A549 (cell line): ENCODE results near the gene ZNF581. TPM values are rescaled to one million over a fixed set of nuclear protein-coding genes. Genes with fewer than 3 reads are reported as not detected.

ENCODE experiments used
- ATAC-seq, 2 experiments: fragments of 200-7000 bp in 1 of 2; fragments of >200 bp in 1 of 2; cut with Nextera tagmentation in 1 of 2; cut with Tn5 transposase in 1 of 2; 3 replicates each; pipeline versions ENCODE4 v1.8.0 to v1.9.1; 2018 to 2020; ENCODE audit warnings: mild to moderate bottlenecking in 1 of 2, moderate library complexity in 1 of 2
- CTCF ChIA-PET: fragments of 300-600 bp; sonication (Branson Sonifier 250); formaldehyde crosslinking; extraction: SDS; loops from one replicate; lab custom pipeline; 2021; ENCODE audit warnings: antibody characterized with exemption, inconsistent platforms; lab: Yijun Ruan, JAX
- POLR2A ChIA-PET: fragments of 350-600 bp; formaldehyde crosslinking; extraction: SDS; loops from one replicate; lab custom pipeline; 2021; ENCODE audit warnings: antibody characterized with exemption, inconsistent platforms; lab: Yijun Ruan, JAX
- DNase-seq, 2 experiments: peaks; one replicate each; pipeline versions ENCODE4 v3.0.0 to v3.0.0-alpha.2; 2011 to 2016; ENCODE audit warnings: low read depth in 1 of 2, low spot score in 1 of 2
- FAIRE-seq: peaks from 2 replicates; lab custom pipeline; 2011; peaks lifted over from hg19 to GRCh38; lab: Jason Lieb, UNC
- H3K27ac ChIP-seq, 2 experiments: fragments of >200 bp; sonication (Bioruptor Twin); formaldehyde crosslinking; 3 replicates each; pipeline ENCODE4 v1.5.1; 2016 to 2017
- H3K4me1 ChIP-seq: fragments of >200 bp; sonication (Bioruptor Twin); formaldehyde crosslinking; 3 replicates; pipeline ENCODE4 v1.6.1; 2016
- H3K4me2 ChIP-seq: fragments of >200 bp; sonication (Bioruptor Twin); formaldehyde crosslinking; 3 replicates; pipeline ENCODE4 v1.6.1; 2016
- H3K4me3 ChIP-seq: fragments of >200 bp; sonication (Bioruptor Twin); formaldehyde crosslinking; 3 replicates; pipeline ENCODE4 v1.5.1; 2016
- H3K9me3 ChIP-seq: fragments of >200 bp; sonication (Bioruptor Twin); formaldehyde crosslinking; 3 replicates; pipeline ENCODE4 v1.6.1; 2016
- CBX8 ChIP-seq: fragments of 200-600 bp; sonication (generic); IDR thresholded peaks from 2 replicates; pipeline ENCODE4 v1.6.1; 2016
- CEBPB ChIP-seq, 2 experiments: fragments of >200 bp in 1 of 2; sonication (Bioruptor Twin) in 1 of 2; formaldehyde crosslinking in 1 of 2; IDR thresholded peaks; 2 replicates each; pipeline ENCODE4 v1.6.1; 2012 to 2016
- CHD2 ChIP-seq: fragments of 150-350 bp; IDR thresholded peaks from 2 replicates; pipeline ENCODE4 v1.6.1; 2014; ENCODE audit warnings: low read length; ENCODE audit not compliant: partially characterized antibody
- EHF ChIP-seq: fragments of 250-450 bp; sonication (Bioruptor Pico); IDR thresholded peaks from 2 replicates; pipeline ENCODE4 v1.5.0; 2020; ENCODE audit warnings: mild to moderate bottlenecking
- FOSL2 ChIP-seq, 2 experiments: fragments of 450-650 bp in 1 of 2; fragments of >200 bp in 1 of 2; sonication (Bioruptor Twin) in 1 of 2; formaldehyde crosslinking; IDR thresholded peaks; 2 replicates each; pipeline versions ENCODE4 v1.5.0 to v1.6.1; 2016 to 2020; ENCODE audit warnings: mild to moderate bottlenecking in 1 of 2, moderate library complexity in 1 of 2
- JUNB ChIP-seq: fragments of >200 bp; sonication (Bioruptor Twin); formaldehyde crosslinking; IDR thresholded peaks from 2 replicates; pipeline ENCODE4 v1.6.1; 2016
- NR3C1 ChIP-seq: fragments of >200 bp; sonication (Bioruptor Twin); formaldehyde crosslinking; IDR thresholded peaks from 3 replicates; pipeline ENCODE4 v1.6.1; 2017
- RFX5 ChIP-seq: fragments of 450-650 bp; IDR thresholded peaks from 2 replicates; pipeline ENCODE4 v1.7.1; 2014; ENCODE audit warnings: antibody characterized with exemption, mild to moderate bottlenecking, moderate library complexity
- SMC3 ChIP-seq: fragments of >200 bp; sonication (Bioruptor Twin); formaldehyde crosslinking; IDR thresholded peaks from 3 replicates; pipeline ENCODE4 v1.6.1; 2018; ENCODE audit warnings: inconsistent platforms
- ZSCAN20 ChIP-seq: fragments of 250-450 bp; sonication (Bioruptor Pico); IDR thresholded peaks from 2 replicates; pipeline ENCODE4 v1.8.0; 2022; ENCODE audit warnings: mild to moderate bottlenecking, moderate library complexity
- WGBS: methylation state at CpG from one replicate; pipeline ENCODE4 v1.1.6; 2017; ENCODE audit errors: missing lambda C conversion rate; 5-methylcytosine and 5-hydroxymethylcytosine counted together
- polyA plus RNA-seq, 4 experiments: library from polyadenylated mRNA; depleted of rRNA in 3 of 4; stranded (reverse); fragments of >200 nt; fragmentation: RNase III in 1 of 4; extraction: RNeasy Plus Mini Kit Qiagen cat#74134 plus additional on column Dnase treatment in 1 of 4; gene quantifications; 2 replicates in 3 of 4; 3 replicates in 1 of 4; pipeline ENCODE4 v1.2.3, GENCODE V29; 2011 to 2017
- TF ChIP-seq, protein P1 (sequence below): IDR thresholded peaks from 2 replicates; pipeline ENCODE4 v1.6.1; 2012
- TF ChIP-seq, protein P2 (sequence below): fragments of 250-450 bp; sonication (Bioruptor Pico); IDR thresholded peaks from 2 replicates; pipeline ENCODE4 v1.5.0; 2021; ENCODE audit warnings: mild to moderate bottlenecking, moderate library complexity, borderline replicate concordance
- TF ChIP-seq, protein P3 (sequence below): IDR thresholded peaks from 2 replicates; pipeline ENCODE4 v1.6.1; 2012; ENCODE audit warnings: low read depth, borderline replicate concordance

ZNF581 gene
- polyA plus RNA-seq, 2 of the 4 experiments (the other 2 are of a cell fraction): 13.9 to 24.9 TPM

DNA sequence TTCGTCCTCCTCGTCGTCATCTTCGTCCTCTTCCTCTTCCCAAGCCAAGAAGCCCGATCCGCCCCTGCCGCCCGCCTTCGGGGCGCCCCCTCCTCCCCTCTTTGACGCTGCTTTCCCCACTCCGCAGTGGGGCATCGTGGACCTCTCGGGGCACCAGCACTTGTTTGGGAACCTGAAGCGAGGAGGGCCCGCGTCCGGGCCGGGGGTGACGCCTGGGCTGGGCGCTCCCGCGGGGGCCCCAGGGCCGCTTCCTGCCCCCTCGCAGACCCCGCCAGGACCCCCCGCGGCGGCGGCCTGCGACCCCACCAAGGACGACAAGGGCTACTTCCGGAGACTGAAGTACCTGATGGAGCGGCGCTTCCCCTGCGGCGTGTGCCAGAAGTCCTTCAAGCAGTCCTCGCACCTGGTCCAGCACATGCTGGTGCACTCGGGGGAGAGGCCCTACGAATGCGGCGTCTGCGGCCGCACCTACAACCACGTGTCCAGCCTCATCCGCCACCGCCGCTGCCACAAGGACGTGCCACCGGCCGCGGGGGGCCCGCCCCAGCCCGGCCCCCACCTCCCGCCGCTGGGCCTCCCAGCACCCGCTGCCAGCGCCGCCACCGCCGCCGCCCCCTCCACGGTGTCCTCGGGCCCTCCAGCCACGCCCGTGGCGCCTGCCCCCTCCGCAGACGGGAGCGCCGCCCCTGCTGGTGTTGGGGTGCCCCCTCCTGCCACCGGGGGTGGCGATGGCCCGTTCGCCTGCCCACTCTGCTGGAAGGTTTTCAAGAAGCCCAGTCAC is 29.3 kb upstream of the ZNF581 start:
- no peak for TF ChIP-seq EHF (CRISPR knock-in tag)
- no peak for DNase-seq
- Histone ChIP-seq H3K4me1 (no peaks in the 10 kb centered on the region), H3K4me3 (no peak overlapping the region), H3K27ac (no peak overlapping the region), H3K4me2 (no peak overlapping the region), H3K9me3 (no peaks in the 10 kb centered on the region)
- CTCF ChIA-PET: interaction anchor here (1.5 to 2.3 kb wide), 2 partner anchors 8 to 17 kb away, joined by 8 to 13 read pairs; no protein-coding TSS in a partner anchor
- no peak for FAIRE-seq
- ATAC-seq: no peak
- WGBS: 92% methylated on average over 64 of the region's 75 CpGs
- POLR2A ChIA-PET: no interaction called here

DNA sequence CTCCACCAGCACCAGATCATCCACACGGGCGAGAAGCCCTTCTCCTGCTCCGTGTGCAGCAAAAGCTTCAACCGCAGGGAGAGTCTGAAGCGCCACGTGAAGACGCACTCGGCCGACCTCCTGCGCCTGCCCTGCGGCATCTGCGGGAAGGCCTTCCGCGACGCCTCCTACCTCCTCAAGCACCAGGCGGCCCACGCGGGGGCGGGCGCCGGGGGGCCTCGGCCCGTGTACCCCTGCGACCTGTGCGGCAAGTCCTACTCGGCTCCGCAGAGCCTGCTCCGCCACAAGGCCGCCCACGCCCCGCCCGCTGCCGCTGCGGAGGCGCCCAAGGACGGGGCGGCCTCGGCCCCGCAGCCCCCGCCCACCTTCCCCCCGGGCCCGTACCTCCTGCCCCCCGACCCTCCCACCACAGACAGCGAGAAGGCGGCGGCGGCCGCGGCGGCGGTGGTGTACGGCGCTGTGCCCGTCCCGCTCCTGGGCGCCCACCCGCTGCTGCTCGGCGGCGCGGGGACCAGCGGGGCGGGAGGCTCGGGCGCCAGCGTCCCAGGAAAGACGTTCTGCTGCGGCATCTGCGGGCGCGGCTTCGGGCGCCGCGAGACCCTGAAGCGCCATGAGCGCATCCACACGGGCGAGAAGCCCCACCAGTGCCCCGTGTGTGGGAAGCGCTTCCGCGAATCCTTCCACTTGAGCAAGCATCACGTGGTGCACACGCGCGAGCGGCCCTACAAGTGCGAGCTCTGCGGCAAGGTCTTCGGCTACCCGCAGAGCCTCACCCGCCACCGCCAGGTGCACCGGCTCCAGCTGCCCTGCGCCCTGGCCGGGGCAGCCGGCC is 28.5 kb upstream of the ZNF581 start:
- Histone ChIP-seq H3K4me3 (no peak overlapping the region), H3K4me1 (no peaks in the 10 kb centered on the region), H3K9me3 (no peaks in the 10 kb centered on the region), H3K4me2 (no peak overlapping the region), H3K27ac (no peak overlapping the region)
- 95% methylated on average over 83 of the region's 98 CpGs for WGBS
- ATAC-seq: no peak
- ChIA-PET POLR2A (no interaction called here), CTCF (interaction anchor here (1.1 to 24.9 kb wide), 6 partner anchors 8 to 147 kb away, joined by 3 to 363 read pairs (median 5); no protein-coding TSS in a partner anchor)
- TF ChIP-seq SMC3 (no peak), CBX8 (no peak)
- FAIRE-seq: no peak
- DNase-seq: no peak

DNA sequence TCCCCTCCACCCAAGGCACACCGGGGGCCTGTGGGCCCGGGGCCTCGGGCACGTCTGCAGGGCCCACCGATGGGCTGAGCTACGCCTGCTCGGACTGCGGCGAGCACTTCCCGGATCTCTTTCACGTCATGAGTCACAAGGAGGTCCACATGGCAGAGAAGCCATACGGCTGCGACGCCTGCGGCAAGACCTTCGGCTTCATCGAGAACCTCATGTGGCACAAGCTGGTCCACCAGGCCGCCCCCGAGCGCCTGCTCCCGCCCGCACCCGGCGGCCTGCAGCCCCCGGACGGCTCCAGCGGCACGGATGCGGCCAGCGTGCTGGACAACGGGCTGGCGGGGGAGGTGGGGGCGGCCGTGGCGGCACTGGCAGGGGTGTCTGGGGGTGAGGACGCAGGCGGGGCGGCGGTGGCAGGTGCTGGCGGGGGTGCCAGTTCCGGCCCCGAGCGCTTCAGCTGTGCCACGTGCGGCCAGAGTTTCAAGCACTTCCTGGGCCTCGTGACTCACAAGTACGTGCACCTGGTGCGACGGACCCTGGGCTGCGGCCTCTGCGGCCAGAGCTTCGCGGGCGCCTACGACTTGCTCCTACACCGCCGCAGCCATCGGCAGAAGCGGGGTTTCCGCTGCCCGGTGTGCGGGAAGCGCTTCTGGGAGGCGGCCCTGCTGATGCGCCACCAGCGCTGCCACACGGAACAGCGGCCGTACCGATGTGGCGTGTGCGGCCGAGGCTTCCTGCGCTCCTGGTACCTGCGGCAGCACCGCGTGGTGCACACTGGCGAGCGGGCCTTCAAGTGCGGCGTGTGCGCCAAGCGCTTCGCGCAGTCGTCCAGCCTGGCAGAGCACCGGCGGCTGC is 27.7 kb upstream of the ZNF581 start:
- DNase-seq: no peak
- Histone ChIP-seq H3K4me2 (no peak overlapping the region), H3K4me3 (no peak overlapping the region), H3K9me3 (no peaks in the 10 kb centered on the region), H3K4me1 (no peaks in the 10 kb centered on the region), H3K27ac (no peak overlapping the region)
- 97% methylated on average over 76 of the region's 88 CpGs for WGBS
- ChIA-PET POLR2A (no interaction called here), CTCF (interaction anchor here (1.1 to 24.9 kb wide), 6 partner anchors 9 to 148 kb away, joined by 3 to 363 read pairs (median 5); no protein-coding TSS in a partner anchor)
- ATAC-seq: no peak
- no peak for TF ChIP-seq JUNB
- TF ChIP-seq, protein P1, sequence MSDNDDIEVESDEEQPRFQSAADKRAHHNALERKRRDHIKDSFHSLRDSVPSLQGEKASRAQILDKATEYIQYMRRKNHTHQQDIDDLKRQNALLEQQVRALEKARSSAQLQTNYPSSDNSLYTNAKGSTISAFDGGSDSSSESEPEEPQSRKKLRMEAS: no peak
- TF ChIP-seq FOSL2 (IDR thresholded peaks at IDR 0.05): no peak
- TF ChIP-seq FOSL2 (CRISPR knock-in tag; IDR thresholded peaks at IDR 0.05): no peak
- TF ChIP-seq, protein P2, sequence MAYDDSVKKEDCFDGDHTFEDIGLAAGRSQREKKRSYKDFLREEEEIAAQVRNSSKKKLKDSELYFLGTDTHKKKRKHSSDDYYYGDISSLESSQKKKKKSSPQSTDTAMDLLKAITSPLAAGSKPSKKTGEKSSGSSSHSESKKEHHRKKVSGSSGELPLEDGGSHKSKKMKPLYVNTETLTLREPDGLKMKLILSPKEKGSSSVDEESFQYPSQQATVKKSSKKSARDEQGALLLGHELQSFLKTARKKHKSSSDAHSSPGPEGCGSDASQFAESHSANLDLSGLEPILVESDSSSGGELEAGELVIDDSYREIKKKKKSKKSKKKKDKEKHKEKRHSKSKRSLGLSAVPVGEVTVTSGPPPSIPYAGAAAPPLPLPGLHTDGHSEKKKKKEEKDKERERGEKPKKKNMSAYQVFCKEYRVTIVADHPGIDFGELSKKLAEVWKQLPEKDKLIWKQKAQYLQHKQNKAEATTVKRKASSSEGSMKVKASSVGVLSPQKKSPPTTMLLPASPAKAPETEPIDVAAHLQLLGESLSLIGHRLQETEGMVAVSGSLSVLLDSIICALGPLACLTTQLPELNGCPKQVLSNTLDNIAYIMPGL (CRISPR knock-in tag): no peak
- TF ChIP-seq CHD2: no peak
- TF ChIP-seq RFX5: no peak
- no peak for TF ChIP-seq CEBPB (IDR thresholded peaks at IDR 0.05)
- TF ChIP-seq, protein P3, sequence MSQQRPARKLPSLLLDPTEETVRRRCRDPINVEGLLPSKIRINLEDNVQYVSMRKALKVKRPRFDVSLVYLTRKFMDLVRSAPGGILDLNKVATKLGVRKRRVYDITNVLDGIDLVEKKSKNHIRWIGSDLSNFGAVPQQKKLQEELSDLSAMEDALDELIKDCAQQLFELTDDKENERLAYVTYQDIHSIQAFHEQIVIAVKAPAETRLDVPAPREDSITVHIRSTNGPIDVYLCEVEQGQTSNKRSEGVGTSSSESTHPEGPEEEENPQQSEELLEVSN: no peak
- no peak for TF ChIP-seq ZSCAN20 (CRISPR knock-in tag)
- no peak for TF ChIP-seq NR3C1
- no peak for FAIRE-seq
